Subcutaneous abdominal adipose tissue (tissue), 5 donors: ENCODE results near the gene PSAP.
"Not testable (repeated sequence)": the region's sequence is repeated elsewhere in the genome, so short reads cannot be mapped to it uniquely, and the experiment has no call there.

Experiments
- H3K27ac ChIP-seq: one replicate; pipeline ENCODE4 v1.7.0; 2013; ENCODE audit warnings: low read depth, mild to moderate bottlenecking, inconsistent platforms, low read length, moderate library complexity
- H3K27me3 ChIP-seq, 5 donors: one replicate each; pipeline ENCODE4 v1.7.0; 2013; ENCODE audit warnings: low read length in 5 of 5, inconsistent platforms in 1 of 5; ENCODE audit not compliant: control insufficient read depth in 5 of 5, insufficient read depth in 4 of 5
- H3K36me3 ChIP-seq, 5 donors: one replicate each; pipeline ENCODE4 v1.7.0; 2013; ENCODE audit warnings: low read length in 5 of 5; ENCODE audit not compliant: control insufficient read depth in 5 of 5, insufficient read depth in 5 of 5
- H3K4me1 ChIP-seq, 5 donors: one replicate each; pipeline ENCODE4 v1.7.0; 2013; ENCODE audit warnings: low read length in 5 of 5, mild to moderate bottlenecking in 3 of 5, moderate library complexity in 1 of 5; ENCODE audit not compliant: control insufficient read depth in 5 of 5, insufficient read depth in 5 of 5
- H3K4me3 ChIP-seq, 5 donors: one replicate each; pipeline ENCODE4 v1.7.0; 2013; ENCODE audit warnings: low read length in 5 of 5, low read depth in 1 of 5
- H3K9ac ChIP-seq, 5 donors: one replicate each; pipeline ENCODE4 v1.7.0; 2013; ENCODE audit warnings: low read length in 5 of 5, mild to moderate bottlenecking in 4 of 5, moderate library complexity in 3 of 5
- H3K9me3 ChIP-seq, 5 donors: one replicate each; pipeline ENCODE4 v1.7.0; 2013; ENCODE audit warnings: low read length in 5 of 5; ENCODE audit not compliant: control insufficient read depth in 5 of 5
- donor health status: healthy.
- donor health status: healthy.
- donor health status: healthy.
- donor health status: healthy.
- donor health status: healthy.

The PSAP gene

DNA sequence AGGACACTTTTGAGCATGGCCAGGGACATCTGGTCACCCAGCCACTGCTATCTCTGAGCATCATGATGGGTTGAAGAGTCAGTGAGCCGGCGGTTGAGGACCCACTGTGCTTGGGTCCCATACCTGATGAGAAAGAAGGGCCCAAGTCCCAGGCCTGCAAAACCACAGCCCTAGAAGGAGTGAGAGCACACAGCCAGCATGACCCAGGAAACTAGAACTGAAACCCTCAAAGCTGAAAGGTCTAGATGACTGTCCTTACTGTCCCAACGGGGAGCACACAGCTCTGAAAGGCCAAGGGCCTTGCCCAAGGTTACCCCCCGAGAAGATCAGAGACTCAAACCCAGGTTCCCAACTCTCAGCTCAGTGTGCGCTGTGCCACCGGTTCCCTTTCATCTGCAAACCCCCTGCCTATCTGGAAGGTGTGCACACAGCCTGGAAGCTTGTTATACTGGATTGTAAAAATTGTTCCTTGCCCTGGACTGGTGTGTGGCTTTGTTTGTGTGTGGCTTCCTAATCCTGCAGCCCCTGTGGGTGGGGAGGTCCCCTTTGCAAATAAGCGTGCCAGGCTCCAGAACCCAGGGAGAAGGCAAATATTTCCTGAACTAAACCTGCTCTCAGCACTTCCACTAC is 22.6 kb upstream of the PSAP start:
- H3K9me3 ChIP-seq, result no peaks in the 10 kb centered on the region

DNA sequence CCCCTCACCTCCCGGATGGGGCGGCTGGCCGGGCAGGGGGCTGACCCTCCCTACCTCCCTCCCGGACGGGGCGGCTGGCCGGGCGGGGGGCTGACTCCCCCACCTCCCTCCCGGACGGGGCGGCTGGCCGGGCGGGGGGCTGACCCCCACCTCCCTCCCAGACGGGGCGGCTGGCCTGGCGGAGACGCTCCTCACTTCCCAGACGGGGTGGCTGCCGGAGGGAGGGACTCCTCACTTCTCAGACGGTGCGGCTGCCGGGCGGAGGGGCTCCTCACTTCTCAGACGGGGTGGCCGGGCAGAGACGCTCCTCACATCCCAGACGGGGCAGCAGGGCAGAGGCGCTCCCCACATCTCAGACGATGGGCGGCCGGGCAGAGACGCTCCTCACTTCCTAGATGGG is 18.6 kb upstream of the PSAP start:
- H3K9ac ChIP-seq, H3K27me3 ChIP-seq, H3K9me3 ChIP-seq, H3K36me3 ChIP-seq, H3K27ac ChIP-seq, H3K4me3 ChIP-seq: not testable (repeated sequence)
- H3K4me1 ChIP-seq, result peaks cover 1 to 11% (median 4%) of the 10 kb centered on the region in 5 donors

More for the DNA sequence above, 22.6 kb upstream of the PSAP start:
- no peak overlapping the region for H3K27ac ChIP-seq
- no peak overlapping the region for H3K9ac ChIP-seq
- no peaks in the 10 kb centered on the region for H3K27me3 ChIP-seq
- no peak overlapping the region for H3K4me3 ChIP-seq
- no peaks in the 10 kb centered on the region for H3K36me3 ChIP-seq
- H3K4me1 ChIP-seq, result peaks cover 0 to 4% (median 0%) of the 10 kb centered on the region in 5 donors

GRCh38 chr10:71868192-71868697 is 17.2 kb upstream of the PSAP start:
- Histone ChIP-seq H3K4me3 (no peak overlapping the region), H3K27ac (no peak overlapping the region), H3K9ac (no peak overlapping the region)

GRCh38 chr10:71865561-71866041 is 14.6 kb upstream of the PSAP start:
- no peak overlapping the region for H3K4me3 ChIP-seq
- peaks cover 4 to 16% (median 11%) of the 10 kb centered on the region in 5 donors for H3K4me1 ChIP-seq
- H3K27me3 ChIP-seq, result no peaks in the 10 kb centered on the region
- no peaks in the 10 kb centered on the region for H3K36me3 ChIP-seq
- H3K9ac ChIP-seq, result no peak overlapping the region
- H3K27ac ChIP-seq, result no peak overlapping the region
- no peaks in the 10 kb centered on the region for H3K9me3 ChIP-seq

More at GRCh38 chr10:71868192-71868697, 17.2 kb upstream of the PSAP start:
- Histone ChIP-seq H3K4me1 (peaks cover 1 to 11% (median 4%) of the 10 kb centered on the region in 5 donors), H3K27me3 (no peaks in the 10 kb centered on the region), H3K36me3 (no peaks in the 10 kb centered on the region), H3K9me3 (no peaks in the 10 kb centered on the region)

DNA sequence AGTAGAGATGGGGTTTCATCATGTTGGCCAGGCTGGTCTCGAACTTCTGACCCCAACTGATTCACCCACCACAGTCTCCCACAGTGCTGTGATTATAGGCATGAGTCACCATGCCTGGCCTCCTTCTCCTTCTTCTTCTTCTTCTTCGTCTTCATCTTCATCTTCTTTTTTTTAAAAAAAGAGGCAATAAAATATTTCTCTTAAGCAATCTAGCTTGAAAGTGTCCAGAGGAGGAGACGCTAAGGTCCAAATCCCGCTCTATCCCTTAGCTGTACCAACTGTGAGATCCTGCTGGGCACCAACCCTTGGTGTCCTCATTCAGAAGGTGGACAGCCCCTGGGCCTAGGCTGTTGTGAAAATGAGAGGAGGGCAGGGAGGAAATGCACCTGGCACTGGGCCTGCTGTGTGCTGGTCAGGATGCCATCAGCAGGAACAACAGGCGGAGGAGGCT is 13.9 kb upstream of the PSAP start:
- Histone ChIP-seq H3K27ac (no peak overlapping the region), H3K4me1 (peaks cover 6 to 22% (median 17%) of the 10 kb centered on the region in 5 donors)

DNA sequence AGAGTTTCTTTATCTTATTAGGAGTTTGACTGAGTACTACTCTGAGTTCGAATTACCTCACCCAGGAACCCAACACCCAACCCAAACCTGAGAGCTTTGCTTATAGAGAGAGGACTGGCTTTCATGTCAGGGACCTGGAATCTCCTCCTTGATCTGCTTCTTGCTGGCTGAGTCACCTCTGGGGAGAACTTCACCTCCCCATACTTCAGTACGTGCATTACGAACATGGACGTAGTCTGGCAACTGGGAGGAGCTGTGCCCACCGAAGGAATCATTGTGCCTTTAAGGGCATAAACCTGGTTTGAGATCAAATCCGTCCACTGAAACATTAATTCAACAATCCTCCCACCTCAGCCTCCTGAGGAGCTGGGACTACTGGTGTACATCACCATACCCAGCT is 12.2 kb upstream of the PSAP start:
- no peaks in the 10 kb centered on the region for H3K9me3 ChIP-seq
- no peaks in the 10 kb centered on the region for H3K36me3 ChIP-seq
- H3K4me1 ChIP-seq, result peaks cover 5 to 32% (median 22%) of the 10 kb centered on the region in 5 donors
- H3K4me3 ChIP-seq, result no peak overlapping the region
- no peaks in the 10 kb centered on the region for H3K27me3 ChIP-seq
- H3K27ac ChIP-seq, result no peak overlapping the region
- H3K9ac ChIP-seq, result no peak overlapping the region

More for the DNA sequence above, 13.9 kb upstream of the PSAP start:
- Histone ChIP-seq H3K27me3 (no peaks in the 10 kb centered on the region), H3K9me3 (no peaks in the 10 kb centered on the region), H3K36me3 (no peaks in the 10 kb centered on the region), H3K9ac (no peak overlapping the region), H3K4me3 (no peak overlapping the region)

DNA sequence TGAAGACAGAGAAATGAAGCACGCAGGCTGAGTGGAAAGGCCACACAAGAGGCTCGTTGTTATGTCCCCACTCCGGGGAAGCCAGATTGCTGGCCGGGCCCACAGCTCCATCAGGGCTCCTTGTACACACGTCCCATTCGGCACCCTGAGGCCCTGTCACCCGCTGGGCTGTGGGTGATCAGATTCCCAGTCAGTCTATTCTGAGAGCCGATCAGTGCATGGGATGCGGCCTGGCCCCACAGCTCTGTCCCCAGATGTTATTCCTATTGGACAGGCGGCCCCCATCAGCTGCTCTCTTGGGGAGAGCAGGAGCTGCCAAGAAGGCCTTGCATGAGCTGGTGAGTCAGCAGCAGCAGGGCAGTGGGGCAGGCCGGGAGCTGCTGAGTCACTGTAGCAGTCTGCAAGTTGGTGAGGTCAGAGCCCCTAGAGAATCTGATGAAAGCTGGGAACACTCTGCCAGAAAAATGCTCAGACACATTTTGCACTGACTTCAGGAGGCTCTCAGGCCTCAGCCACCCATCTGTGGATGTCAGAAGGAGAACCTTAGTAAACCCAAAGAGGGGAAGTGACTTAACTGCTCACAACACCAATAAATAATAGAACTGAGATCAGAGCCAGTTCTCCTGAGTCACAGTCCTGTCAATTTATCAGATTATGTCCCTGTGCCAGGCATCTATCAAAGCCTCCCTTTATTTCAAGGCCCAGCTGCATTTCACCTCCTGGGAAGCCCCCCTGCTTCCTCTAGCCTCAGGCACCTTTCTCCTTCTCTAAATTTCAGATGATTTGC is 9.4 kb upstream of the PSAP start:
- no peaks in the 10 kb centered on the region for H3K9me3 ChIP-seq
- H3K4me3 ChIP-seq, result peak overlapping the region in 1 of 5 donors; percentile 13
- H3K9ac ChIP-seq, result peak overlapping the region in 4 of 5 donors; percentile 70 to 83 (median 72)
- peaks cover 5 to 30% (median 22%) of the 10 kb centered on the region in 5 donors for H3K4me1 ChIP-seq
- no peaks in the 10 kb centered on the region for H3K27me3 ChIP-seq
- peak overlapping the region; percentile 97 for H3K27ac ChIP-seq
- no peaks in the 10 kb centered on the region for H3K36me3 ChIP-seq

GRCh38 chr10:71857934-71858890 is 7.2 kb upstream of the PSAP start:
- H3K9ac ChIP-seq, result no peak overlapping the region

GRCh38 chr10:71856619-71857018 is 5.6 kb upstream of the PSAP start:
- Histone ChIP-seq H3K27me3 (no peaks in the 10 kb centered on the region), H3K9me3 (no peaks in the 10 kb centered on the region), H3K9ac (no peak overlapping the region), H3K4me3 (no peak overlapping the region), H3K4me1 (peaks cover 5 to 40% (median 24%) of the 10 kb centered on the region in 5 donors), H3K27ac (no peak overlapping the region), H3K36me3 (no peaks in the 10 kb centered on the region)

More at GRCh38 chr10:71857934-71858890, 7.2 kb upstream of the PSAP start:
- no peak overlapping the region for H3K4me3 ChIP-seq
- H3K9me3 ChIP-seq, result no peaks in the 10 kb centered on the region
- H3K4me1 ChIP-seq, result peaks cover 5 to 30% (median 22%) of the 10 kb centered on the region in 5 donors
- H3K36me3 ChIP-seq, result no peaks in the 10 kb centered on the region
- H3K27me3 ChIP-seq, result no peaks in the 10 kb centered on the region
- no peak overlapping the region for H3K27ac ChIP-seq
